Right kidney (tissue), 1 donor: ENCODE results near the gene MORF4L1.
"Not testable (repeated sequence)": the region's sequence is repeated elsewhere in the genome, so short reads cannot be mapped to it uniquely, and the experiment has no call there.

ENCODE experiments used
- DNase-seq: peaks from one replicate; pipeline ENCODE4 v3.0.0-alpha.2; 2016

Gene MORF4L1

GRCh38 chr15:78853500-78853899 is 19.2 kb upstream of the MORF4L1 start:
- no peak for DNase-seq

- no peak for DNase-seq
Measured at GRCh38 chr15:78854833-78855372, 17.8 kb upstream of the MORF4L1 start.

- no peak for DNase-seq
Measured at GRCh38 chr15:78855746-78856145, 16.9 kb upstream of the MORF4L1 start.

- DNase-seq = peak; percentile 83
Measured at GRCh38 chr15:78859971-78860719, 12.5 kb upstream of the MORF4L1 start.

- not testable (repeated sequence) for DNase-seq
Measured at GRCh38 chr15:78865585-78865984, 7.1 kb upstream of the MORF4L1 start.

- DNase-seq = not testable (repeated sequence)
Measured at GRCh38 chr15:78866031-78866430, 6.7 kb upstream of the MORF4L1 start.

- DNase-seq = no peak
Measured at GRCh38 chr15:78866803-78867202, 5.9 kb upstream of the MORF4L1 start.

- DNase-seq = no peak
Measured at GRCh38 chr15:78868366-78868765, 4.3 kb upstream of the MORF4L1 start.

- DNase-seq = peak; percentile 17
Measured at GRCh38 chr15:78871483-78872127, 1.1 kb upstream of the MORF4L1 start.

- peak; percentile 90 for DNase-seq
Measured at GRCh38 chr15:78872972-78873792, 492 bp downstream of the MORF4L1 start.

- DNase-seq = peak; percentile 39
Measured at GRCh38 chr15:78873793-78874765, 1.4 kb downstream of the MORF4L1 start.

GRCh38 chr15:78875107-78875914 is 2.6 kb downstream of the MORF4L1 start:
- DNase-seq = peak; percentile 12

- DNase-seq = not testable (repeated sequence)
Measured at GRCh38 chr15:78876954-78877353, 4.3 kb downstream of the MORF4L1 start.

GRCh38 chr15:78878356-78878755 is 5.7 kb downstream of the MORF4L1 start:
- DNase-seq = no peak

GRCh38 chr15:78879517-78880241 is 7.0 kb downstream of the MORF4L1 start:
- no peak for DNase-seq

GRCh38 chr15:78880242-78880533 is 7.5 kb downstream of the MORF4L1 start:
- no peak for DNase-seq

GRCh38 chr15:78880813-78881212 is 8.1 kb downstream of the MORF4L1 start:
- no peak for DNase-seq

- DNase-seq = no peak
Measured at GRCh38 chr15:78881681-78882080, 9.0 kb downstream of the MORF4L1 start.

GRCh38 chr15:78889000-78889399 is 16.3 kb downstream of the MORF4L1 start:
- DNase-seq = no peak

- DNase-seq = no peak
Measured at GRCh38 chr15:78893538-78893937, 20.8 kb downstream of the MORF4L1 start.
